Measurements from ENCODE around the gene PDZRN3.

Gene PDZRN3

GRCh38 chr3:73411545-73411944, 213.2 kb downstream of the PDZRN3 start:
- DNase-seq = no peak

- no peak for DNase-seq
Observed at GRCh38 chr3:73409138-73409763, 215.5 kb downstream of the PDZRN3 start.

- DNase-seq = no peak
Observed at GRCh38 chr3:73408634-73409033, 216.1 kb downstream of the PDZRN3 start.

- no peak for DNase-seq
Observed at GRCh38 chr3:73407577-73407976, 217.2 kb downstream of the PDZRN3 start.

- no peak for DNase-seq
Observed at GRCh38 chr3:73405853-73406252, 218.9 kb downstream of the PDZRN3 start.

GRCh38 chr3:73405000-73405399, 219.7 kb downstream of the PDZRN3 start:
- DNase-seq = no peak

GRCh38 chr3:73404435-73404834, 220.3 kb downstream of the PDZRN3 start:
- DNase-seq = no peak

- no peak for DNase-seq
Observed at GRCh38 chr3:73403444-73403843, 221.3 kb downstream of the PDZRN3 start.

GRCh38 chr3:73401616-73402279, 223.0 kb downstream of the PDZRN3 start:
- DNase-seq = no peak

- no peak for DNase-seq
Observed at GRCh38 chr3:73401059-73401458, 223.7 kb downstream of the PDZRN3 start.

- DNase-seq = no peak
Observed at GRCh38 chr3:73399666-73400253, 225.0 kb downstream of the PDZRN3 start.

GRCh38 chr3:73399106-73399505, 225.6 kb downstream of the PDZRN3 start:
- no peak for DNase-seq

GRCh38 chr3:73398084-73398483, 226.7 kb downstream of the PDZRN3 start:
- no peak for DNase-seq

- no peak for DNase-seq
Observed at GRCh38 chr3:73394240-73394639, 230.5 kb downstream of the PDZRN3 start.

- no peak for DNase-seq
Observed at GRCh38 chr3:73393005-73393404, 231.7 kb downstream of the PDZRN3 start.

GRCh38 chr3:73391984-73392383, 232.8 kb downstream of the PDZRN3 start:
- DNase-seq = no peak

GRCh38 chr3:73389928-73390327, 234.8 kb downstream of the PDZRN3 start:
- no peak for DNase-seq

- no peak for DNase-seq
Observed at GRCh38 chr3:73389117-73389813, 235.5 kb downstream of the PDZRN3 start.

- DNase-seq = no peak
Observed at GRCh38 chr3:73385568-73385967, 239.2 kb downstream of the PDZRN3 start.

- DNase-seq = no peak
Observed at GRCh38 chr3:73384091-73384906, 240.4 kb downstream of the PDZRN3 start.

GRCh38 chr3:73383470-73384049, 241.2 kb downstream of the PDZRN3 start:
- no peak for DNase-seq

GRCh38 chr3:73381551-73381950, 243.2 kb downstream of the PDZRN3 start:
- no peak for DNase-seq
